Measurements from ENCODE around the gene ATP10B. TPM values are rescaled to one million over a fixed set of nuclear protein-coding genes. Genes with fewer than 3 reads are reported as not detected.

The ATP10B gene
- total RNA-seq, 1 donor from 2014 or later, result not detected

- no peak for DNase-seq
- intact Hi-C loops (cut with micrococcal nuclease), result no loop called here
- ATAC-seq, result no peak
These were observed 314.9 kb downstream of the ATP10B start for GRCh38 chr5:160537116-160537515.

DNA sequence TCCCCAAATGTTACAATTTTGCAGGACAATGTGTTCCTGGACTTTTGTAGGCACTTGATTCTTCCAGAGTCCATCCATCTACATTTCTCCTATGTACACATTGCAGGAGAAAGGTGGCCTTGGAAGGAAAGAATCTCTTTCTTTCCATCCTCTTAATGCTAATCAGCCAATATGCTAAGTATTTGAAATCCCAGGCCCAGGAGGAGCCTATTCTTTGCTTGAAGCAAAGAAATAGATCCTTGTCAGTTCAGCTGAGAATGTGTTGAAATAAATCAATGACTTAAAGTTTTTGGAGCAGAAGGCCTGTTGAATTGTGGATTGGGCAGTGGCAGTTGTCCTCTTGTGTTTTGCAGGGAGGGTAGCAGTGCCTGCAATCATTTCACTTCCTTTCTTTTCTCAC lies 317.1 kb downstream of the ATP10B start:
- ATAC-seq (no peak), DNase-seq (no peak)
- intact Hi-C loops (cut with micrococcal nuclease), result no loop called here

GRCh38 chr5:160534125-160534524 lies 317.9 kb downstream of the ATP10B start:
- DNase-seq, result no peak
- intact Hi-C loops (cut with micrococcal nuclease), result no loop called here
- ATAC-seq, result no peak

DNA sequence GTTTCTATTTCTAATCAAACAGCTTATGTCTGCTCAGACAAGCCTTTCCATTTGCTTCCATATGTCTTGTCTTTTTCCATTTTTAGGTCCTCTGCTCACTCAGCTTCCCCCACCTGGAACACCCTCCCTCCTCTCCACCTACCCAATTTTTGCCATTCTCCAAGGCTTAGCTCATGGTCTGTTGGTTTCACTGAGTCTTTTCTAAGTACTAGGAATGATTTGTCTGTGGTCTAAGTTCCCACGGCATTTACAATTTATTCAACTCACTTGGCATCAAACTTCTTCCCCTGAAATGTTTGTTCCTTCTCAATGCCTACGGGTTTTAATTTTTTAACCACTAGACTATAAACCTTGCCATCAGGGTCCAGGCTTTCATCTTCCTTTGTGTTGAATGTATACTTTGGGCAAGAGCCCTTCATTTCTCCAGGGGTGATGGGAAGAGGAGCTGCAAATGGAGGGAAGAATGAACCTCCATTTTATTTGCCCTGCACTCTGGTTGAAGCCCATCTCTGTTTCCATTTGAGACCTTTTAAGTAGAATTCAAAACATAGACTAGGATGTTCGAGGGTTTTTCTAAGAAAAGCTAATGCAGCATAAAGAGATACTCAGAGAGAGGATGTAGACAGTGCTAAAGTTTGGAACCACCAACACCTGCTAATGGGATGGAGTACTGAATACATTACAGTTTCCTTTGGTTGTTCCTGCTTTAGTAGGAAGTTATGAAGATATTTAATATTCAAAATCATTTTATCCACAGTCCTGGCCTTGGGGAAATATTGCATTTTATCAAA lies 326.3 kb downstream of the ATP10B start:
- intact Hi-C loops (cut with micrococcal nuclease), result no loop called here
- DNase-seq (no peak), ATAC-seq (no peak)

GRCh38 chr5:160524827-160525226 lies 327.2 kb downstream of the ATP10B start:
- intact Hi-C loops (cut with micrococcal nuclease), result no loop called here
- ATAC-seq (no peak), DNase-seq (no peak)

DNA sequence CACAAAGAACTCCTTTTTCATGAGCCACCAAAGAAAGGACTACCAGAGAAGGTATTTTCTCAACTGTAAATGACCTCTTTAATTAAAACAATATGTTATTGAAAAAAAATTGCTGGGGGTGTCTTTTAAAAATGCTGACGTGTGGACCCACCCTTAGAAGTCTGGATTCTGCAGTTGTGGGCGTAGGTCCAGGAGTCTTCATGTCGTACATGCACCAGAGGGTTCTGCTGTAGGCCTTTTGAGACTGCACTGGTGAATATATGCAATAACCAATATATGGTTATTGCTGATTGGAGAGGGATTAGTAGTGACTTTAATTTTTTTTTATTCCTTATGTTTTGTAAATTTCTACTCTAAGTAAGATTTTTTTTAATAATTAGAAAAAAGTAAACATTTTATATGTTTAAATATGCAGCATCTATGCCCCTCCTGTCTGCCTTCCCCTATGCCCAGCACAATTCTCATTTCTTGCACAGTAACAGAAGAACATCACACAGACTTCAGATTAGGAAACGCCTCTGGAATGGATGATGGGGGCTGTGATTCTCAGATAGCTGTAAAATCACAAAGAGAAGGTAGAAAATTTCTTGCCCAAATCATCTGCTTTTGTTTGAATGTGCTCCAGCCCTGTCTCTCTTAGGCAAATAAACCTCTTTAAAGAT lies 328.4 kb downstream of the ATP10B start:
- ATAC-seq (no peak), DNase-seq (no peak)
- intact Hi-C loops (cut with micrococcal nuclease), result no loop called here

DNA sequence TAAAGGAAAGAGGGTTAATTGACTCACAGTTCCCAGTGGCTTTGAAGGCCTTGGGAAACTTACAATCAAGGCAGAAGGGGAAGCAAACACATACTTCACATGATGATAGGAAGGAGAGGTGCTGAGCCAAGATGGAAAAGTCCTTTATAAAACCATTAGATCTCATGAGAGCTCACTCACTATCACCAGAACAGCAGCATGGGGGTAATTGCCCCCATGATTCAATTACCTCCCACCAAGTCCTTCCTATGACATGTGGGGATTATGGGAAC lies 330.7 kb downstream of the ATP10B start:
- DNase-seq (no peak), ATAC-seq (no peak)
- intact Hi-C loops (cut with micrococcal nuclease), result no loop called here

- no peak for DNase-seq
- intact Hi-C loops (cut with micrococcal nuclease), result no loop called here
- no peak for ATAC-seq
These were observed 331.2 kb downstream of the ATP10B start for GRCh38 chr5:160520609-160521391.

DNA sequence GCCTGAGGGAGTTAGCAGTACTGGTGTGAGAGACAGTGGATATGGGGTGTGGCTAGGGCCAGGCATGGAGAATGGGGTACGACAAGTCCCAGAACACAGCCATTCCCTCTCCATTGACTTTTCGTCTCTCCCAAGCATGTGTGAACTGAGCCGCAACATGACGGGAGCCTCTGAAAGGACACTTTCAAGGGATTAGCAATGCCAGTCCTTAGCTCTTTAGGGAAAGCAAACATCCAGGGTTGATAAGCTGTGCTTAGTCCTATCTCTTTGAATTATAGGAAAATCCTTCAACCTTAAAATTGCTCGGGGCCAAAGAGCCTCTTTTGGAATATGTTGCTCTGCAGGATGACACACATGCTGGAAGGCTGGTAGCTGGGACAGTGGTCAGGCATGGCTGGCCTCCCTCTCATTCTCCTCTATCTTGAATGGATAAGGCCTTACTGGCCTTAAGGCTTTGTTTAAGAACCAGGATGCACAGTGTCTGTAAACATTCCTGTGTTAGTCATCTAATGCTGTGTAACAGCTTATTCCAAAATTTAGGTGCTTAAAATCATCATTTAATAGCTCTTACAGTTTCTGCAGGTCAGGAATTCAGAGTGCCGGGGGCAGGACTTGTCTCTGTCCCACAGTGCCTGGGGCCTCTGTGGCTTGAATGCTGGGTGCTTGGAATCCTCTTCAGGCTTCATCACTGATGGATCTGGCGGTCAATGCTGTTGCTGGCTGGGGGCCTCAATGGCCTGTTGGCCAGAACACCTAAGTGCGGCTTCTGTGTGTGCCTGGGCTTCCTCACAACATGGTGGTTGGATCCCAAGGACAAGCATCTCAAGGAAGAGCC lies 335.1 kb downstream of the ATP10B start:
- intact Hi-C loops (cut with micrococcal nuclease), result no loop called here
- DNase-seq, result no peak
- ATAC-seq, result no peak

DNA sequence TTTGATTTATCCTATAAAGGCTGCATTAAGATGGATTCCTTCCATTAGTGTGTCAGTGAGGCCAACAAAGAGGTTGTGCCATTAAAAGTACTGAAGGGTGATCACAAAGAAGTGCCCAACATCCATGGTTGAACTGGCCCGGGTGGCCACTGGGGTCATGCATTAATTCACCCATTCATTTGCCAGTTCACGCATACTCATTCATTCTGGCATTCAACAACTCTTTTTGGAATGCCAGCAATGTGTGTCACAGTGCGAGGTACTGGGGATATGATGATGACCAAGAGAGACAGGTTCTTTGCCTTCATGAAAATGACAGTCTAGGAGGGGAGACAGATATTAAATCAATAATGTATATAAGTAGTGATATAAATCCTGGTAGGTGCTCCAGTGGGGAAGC lies 337.1 kb downstream of the ATP10B start:
- DNase-seq (no peak), ATAC-seq (no peak)
- intact Hi-C loops (cut with micrococcal nuclease), result no loop called here

GRCh38 chr5:160514191-160514590 lies 337.8 kb downstream of the ATP10B start:
- ATAC-seq (no peak), DNase-seq (no peak)
- intact Hi-C loops (cut with micrococcal nuclease), result no loop called here

DNA sequence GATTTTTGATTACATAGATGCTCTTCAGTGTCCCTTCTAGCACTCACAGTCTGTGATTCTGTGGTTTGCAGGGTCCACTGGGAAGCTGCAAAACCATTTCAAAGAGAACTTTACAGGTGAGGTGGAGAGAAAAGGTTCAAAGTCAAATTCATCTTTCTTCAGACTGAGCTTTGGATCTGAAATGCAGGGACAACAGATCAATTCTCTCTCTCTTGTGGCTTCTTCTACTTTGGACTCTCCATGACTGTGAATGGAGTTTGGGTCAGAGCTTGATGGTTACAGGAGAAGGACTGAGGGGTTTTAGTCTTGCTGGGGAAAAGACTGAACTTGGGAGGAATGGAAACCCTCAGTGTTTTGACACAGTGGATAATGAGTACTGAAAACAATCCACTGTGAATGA lies 338.5 kb downstream of the ATP10B start:
- ATAC-seq (no peak), DNase-seq (no peak)
- intact Hi-C loops (cut with micrococcal nuclease), result no loop called here
